Gastroesophageal sphincter (tissue), 4 donors: Measurements from ENCODE around the gene PURA. TPM values are rescaled to one million over a fixed set of nuclear protein-coding genes. Genes with fewer than 3 reads are reported as not detected.

Source experiments
- ATAC-seq: fragments of 150-250 bp; one replicate; pipeline ENCODE4 v1.9.1; 2016; ENCODE audit warnings: mild to moderate bottlenecking, moderate library complexity
- H3K27ac ChIP-seq, 4 donors: fragments of 200-600 bp; sonication (generic) in 3 of 4; 1 replicate in 3 of 4; 2 replicates in 1 of 4; pipeline ENCODE4 v1.5.1; 2016 to 2019
- H3K27me3 ChIP-seq: fragments of 200-600 bp; sonication (generic); one replicate; pipeline ENCODE4 v1.5.1; 2019
- H3K36me3 ChIP-seq, 2 donors: fragments of 200-600 bp; sonication (generic); one replicate each; pipeline ENCODE4 v1.5.1; 2019; ENCODE audit warnings: control low read depth in 1 of 2
- H3K4me1 ChIP-seq, 3 donors: fragments of 200-600 bp; sonication (generic); 1 replicate in 2 of 3; 2 replicates in 1 of 3; pipeline ENCODE4 v1.5.1; 2016 to 2019; ENCODE audit warnings: control low read depth in 2 of 3
- H3K4me3 ChIP-seq, 2 donors: fragments of 200-600 bp; sonication (generic); one replicate each; pipeline ENCODE4 v1.5.1; 2019; ENCODE audit warnings: mild to moderate bottlenecking in 1 of 2, moderate library complexity in 1 of 2
- H3K9me3 ChIP-seq, 3 donors: fragments of 200-600 bp; sonication (generic); one replicate each; pipeline ENCODE4 v1.5.1; 2017 to 2019; ENCODE audit warnings: control low read depth in 2 of 3
- EP300 ChIP-seq: sonication (generic); formaldehyde crosslinking; IDR thresholded peaks from one replicate; pipeline ENCODE4 v1.6.1; 2017; ENCODE audit warnings: antibody characterized with exemption, mild to moderate bottlenecking
- POLR2A ChIP-seq, 2 donors: fragments of 450-650 bp; IDR thresholded peaks; one replicate each; pipeline ENCODE4 v1.6.1; 2017; ENCODE audit warnings: antibody characterized with exemption in 2 of 2, mild to moderate bottlenecking in 2 of 2, moderate library complexity in 1 of 2
- POLR2AphosphoS5 ChIP-seq: sonication (generic); formaldehyde crosslinking; IDR thresholded peaks from one replicate; pipeline ENCODE4 v1.6.1; 2017; ENCODE audit warnings: antibody characterized with exemption
- WGBS, 2 donors: methylation state at CpG; one replicate each; pipeline ENCODE4 v1.1.5; 2018; ENCODE audit warnings: low coverage in 1 of 2; 5-methylcytosine and 5-hydroxymethylcytosine counted together
- total RNA-seq, 4 donors: library from RNA; depleted of rRNA; stranded (reverse); fragments of >200 nt; gene quantifications; one replicate each; pipeline ENCODE4 v1.1.0, GENCODE V29; 2016
- TF ChIP-seq, protein P1 (sequence below), 4 experiments: fragments of 200-600 bp in 2 of 4; fragments of 450-650 bp in 2 of 4; sonication (generic) in 1 of 4; IDR thresholded peaks; one replicate each; pipeline ENCODE4 v1.5.1; 2017 to 2019; ENCODE audit warnings: antibody characterized with exemption in 4 of 4, mild to moderate bottlenecking in 2 of 4, moderate library complexity in 2 of 4

PURA gene
- total RNA-seq, 4 donors from 2014 or later: 38.0 to 61.0 (median 49.1) TPM

DNA sequence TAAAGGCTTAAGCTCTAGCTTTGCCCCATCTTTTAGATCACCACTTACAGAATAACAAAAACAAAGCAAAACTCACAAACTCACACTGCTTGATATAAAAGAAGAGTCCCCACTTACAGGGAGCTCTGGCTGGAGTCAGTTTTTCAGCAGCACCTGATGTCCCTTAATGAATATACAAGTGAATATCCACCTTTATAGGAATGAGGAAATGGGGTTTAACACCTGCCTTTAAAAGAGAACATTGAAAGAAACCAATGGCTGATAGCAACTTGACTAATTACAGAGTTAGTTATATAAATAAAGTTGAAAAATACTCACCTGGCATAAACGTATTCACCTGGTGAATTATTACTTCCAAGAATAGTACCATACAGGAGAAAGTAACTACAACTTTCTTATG lies 20.7 kb upstream of the PURA start:
- Histone ChIP-seq H3K27me3 (peaks cover 5% of the 10 kb centered on the region), H3K4me3 (no peak overlapping the region), H3K36me3 (no peaks in the 10 kb centered on the region), H3K27ac (no peak overlapping the region), H3K9me3 (peaks cover 0 to 17% (median 0%) of the 10 kb centered on the region in 3 donors), H3K4me1 (no peaks in the 10 kb centered on the region)
- TF ChIP-seq, protein P1, sequence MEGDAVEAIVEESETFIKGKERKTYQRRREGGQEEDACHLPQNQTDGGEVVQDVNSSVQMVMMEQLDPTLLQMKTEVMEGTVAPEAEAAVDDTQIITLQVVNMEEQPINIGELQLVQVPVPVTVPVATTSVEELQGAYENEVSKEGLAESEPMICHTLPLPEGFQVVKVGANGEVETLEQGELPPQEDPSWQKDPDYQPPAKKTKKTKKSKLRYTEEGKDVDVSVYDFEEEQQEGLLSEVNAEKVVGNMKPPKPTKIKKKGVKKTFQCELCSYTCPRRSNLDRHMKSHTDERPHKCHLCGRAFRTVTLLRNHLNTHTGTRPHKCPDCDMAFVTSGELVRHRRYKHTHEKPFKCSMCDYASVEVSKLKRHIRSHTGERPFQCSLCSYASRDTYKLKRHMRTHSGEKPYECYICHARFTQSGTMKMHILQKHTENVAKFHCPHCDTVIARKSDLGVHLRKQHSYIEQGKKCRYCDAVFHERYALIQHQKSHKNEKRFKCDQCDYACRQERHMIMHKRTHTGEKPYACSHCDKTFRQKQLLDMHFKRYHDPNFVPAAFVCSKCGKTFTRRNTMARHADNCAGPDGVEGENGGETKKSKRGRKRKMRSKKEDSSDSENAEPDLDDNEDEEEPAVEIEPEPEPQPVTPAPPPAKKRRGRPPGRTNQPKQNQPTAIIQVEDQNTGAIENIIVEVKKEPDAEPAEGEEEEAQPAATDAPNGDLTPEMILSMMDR (IDR thresholded peaks at IDR 0.05): no peak
- no peak for TF ChIP-seq POLR2A (IDR thresholded peaks at IDR 0.05)
- 24 to 67% methylated on average over 1 of the region's 1 CpG for WGBS, 2 donors
- no peak for ATAC-seq

DNA sequence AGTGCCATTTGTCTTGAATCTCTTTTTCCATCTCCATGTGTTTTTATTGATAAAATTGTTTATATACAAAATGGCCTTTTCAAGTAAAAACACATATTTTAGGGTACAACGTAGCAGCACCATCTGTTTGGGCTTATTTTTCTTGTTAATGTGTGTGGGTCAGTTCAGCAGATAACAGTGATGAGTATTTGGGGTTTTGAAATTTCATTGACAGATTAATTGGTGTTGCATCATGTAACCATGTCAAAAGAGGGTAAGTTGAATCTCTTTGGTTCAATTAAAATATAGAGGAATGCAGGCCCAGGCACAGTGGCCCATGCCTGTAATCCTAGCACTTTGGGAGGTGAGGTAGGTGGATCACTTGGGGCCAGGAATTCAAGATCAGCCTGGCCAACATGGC lies 20.0 kb upstream of the PURA start:
- Histone ChIP-seq H3K4me1 (no peaks in the 10 kb centered on the region), H3K27ac (no peak overlapping the region), H3K27me3 (peaks cover 5% of the 10 kb centered on the region), H3K36me3 (no peaks in the 10 kb centered on the region), H3K9me3 (peaks cover 0 to 17% (median 0%) of the 10 kb centered on the region in 3 donors), H3K4me3 (no peak overlapping the region)
- TF ChIP-seq EP300 (no peak), POLR2A (IDR thresholded peaks at IDR 0.05) (no peak), POLR2AphosphoS5 (no peak)
- TF ChIP-seq, protein P1 (IDR thresholded peaks at IDR 0.05): no peak
- no peak for ATAC-seq
- 36 to 60% methylated on average over 1 of the region's 1 CpG for WGBS, 2 donors

DNA sequence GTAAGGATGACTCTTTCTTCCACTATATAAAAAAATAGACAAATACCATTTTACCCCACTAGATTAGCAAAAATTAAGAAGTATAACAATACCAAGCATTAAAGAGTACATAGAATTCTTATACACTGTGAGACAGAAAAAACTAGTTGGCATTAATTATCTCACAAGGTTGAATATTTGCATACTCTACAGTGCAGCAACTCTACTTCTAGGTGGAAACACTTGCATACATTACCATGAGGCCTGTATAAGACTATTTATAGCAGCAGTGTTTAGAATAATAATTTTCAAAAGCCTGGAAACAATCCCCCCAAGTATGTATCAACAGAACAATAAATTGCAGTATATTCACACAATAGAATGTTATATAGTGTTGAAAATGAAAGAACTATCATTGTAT lies 19.0 kb upstream of the PURA start:
- no peak overlapping the region for H3K27ac ChIP-seq
- TF ChIP-seq, protein P1 (IDR thresholded peaks at IDR 0.05): no peak
- no peak for TF ChIP-seq POLR2AphosphoS5
- no peak for TF ChIP-seq POLR2A (IDR thresholded peaks at IDR 0.05)
- no peak for TF ChIP-seq EP300
- H3K4me3 ChIP-seq: no peak overlapping the region
- H3K9me3 ChIP-seq: peaks cover 0 to 10% (median 0%) of the 10 kb centered on the region in 3 donors
- H3K36me3 ChIP-seq: no peaks in the 10 kb centered on the region
- no peaks in the 10 kb centered on the region for H3K4me1 ChIP-seq
- H3K27me3 ChIP-seq: peaks cover 5% of the 10 kb centered on the region
- ATAC-seq: no peak

DNA sequence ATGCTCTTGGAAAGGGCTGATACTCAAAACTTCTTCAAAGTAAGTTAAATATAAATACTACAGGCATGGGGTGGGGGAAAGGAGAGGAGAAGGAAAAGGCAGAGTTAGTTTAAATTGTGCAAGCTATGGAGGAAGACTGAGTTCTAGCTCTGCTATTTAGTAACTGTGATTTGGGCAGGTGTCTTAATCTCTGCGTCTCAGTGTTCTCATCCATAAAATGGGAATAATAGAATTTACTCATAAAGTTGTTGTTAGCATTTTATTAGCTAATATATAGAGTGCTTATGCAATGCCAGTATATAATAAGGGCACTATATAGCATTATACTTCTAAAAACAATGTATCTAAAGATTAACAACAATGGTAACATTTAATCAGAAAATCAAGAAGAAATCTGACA lies 12.7 kb upstream of the PURA start:
- H3K27ac ChIP-seq: no peak overlapping the region
- H3K4me1 ChIP-seq: peaks cover 0 to 3% (median 0%) of the 10 kb centered on the region in 3 donors
- 79% methylated on average over 1 of the region's 1 CpG for WGBS, 2 donors
- no peaks in the 10 kb centered on the region for H3K9me3 ChIP-seq
- H3K36me3 ChIP-seq: no peaks in the 10 kb centered on the region
- TF ChIP-seq POLR2A (IDR thresholded peaks at IDR 0.05): no peak
- TF ChIP-seq, protein P1 (IDR thresholded peaks at IDR 0.05): no peak
- TF ChIP-seq EP300: no peak
- no peak for TF ChIP-seq POLR2AphosphoS5
- H3K4me3 ChIP-seq: no peak overlapping the region
- H3K27me3 ChIP-seq: no peaks in the 10 kb centered on the region
- ATAC-seq: no peak

DNA sequence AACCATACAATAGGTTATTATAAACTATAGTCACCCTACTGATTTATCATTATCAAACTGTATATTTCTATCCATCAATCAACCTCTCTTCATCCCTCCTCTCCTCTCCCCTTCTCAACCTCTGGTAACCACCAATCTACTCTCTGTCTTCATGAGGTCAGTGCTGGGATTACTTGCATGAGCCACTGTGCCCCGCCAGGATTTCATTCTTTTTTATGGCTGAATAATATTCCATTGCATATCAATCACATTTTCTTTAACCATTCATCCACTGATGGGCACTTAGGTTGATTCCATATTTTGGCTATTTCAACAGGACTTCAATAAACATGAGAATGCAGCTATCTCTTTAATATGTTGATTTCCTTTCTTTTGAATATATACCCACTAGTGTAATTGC lies 10.8 kb upstream of the PURA start:
- 67 to 69% methylated on average over 1 of the region's 1 CpG for WGBS, 2 donors
- Histone ChIP-seq H3K4me3 (no peak overlapping the region), H3K4me1 (peaks cover 0 to 15% (median 3%) of the 10 kb centered on the region in 3 donors), H3K27me3 (no peaks in the 10 kb centered on the region), H3K36me3 (no peaks in the 10 kb centered on the region), H3K27ac (no peak overlapping the region), H3K9me3 (no peaks in the 10 kb centered on the region)
- no peak for TF ChIP-seq POLR2A (IDR thresholded peaks at IDR 0.05)
- TF ChIP-seq POLR2AphosphoS5: no peak
- TF ChIP-seq EP300: no peak
- TF ChIP-seq, protein P1 (IDR thresholded peaks at IDR 0.05): no peak
- no peak for ATAC-seq
